ENCODE data around the gene STAP2. TPM values are rescaled to one million over a fixed set of nuclear protein-coding genes. Genes with fewer than 3 reads are reported as not detected.
"Not testable (repeated sequence)": the region's sequence is repeated elsewhere in the genome, so short reads cannot be mapped to it uniquely, and the experiment has no call there.

Gene STAP2
- total RNA-seq, 8 experiments from 2014 or later = 2.2 to 7.5 (median 4.6) TPM

- Histone ChIP-seq H3K27ac (peak within 1 kb of the TSS; percentile 92 to 93), H3K4me1 (replicated peaks in 1 of 2) (peaks cover 7 to 8% of the 10 kb centered on the region in 2 donors), H3K4me3 (peak within 1 kb of the TSS; percentile 85 to 96 (median 93))
- 0 to 40% (median 12%) methylated on average over 1 to 6 of the region's 101 CpGs; no CpG with 5 or more reads in 5 of the 10 experiments for WGBS, 10 experiments
- peak; percentile 60 to 75 (median 67) for ATAC-seq (replicated peaks in 6 of 8)
- in situ Hi-C loops (cut with MboI; ENCODE audit: low pct_unique_long_range_greater_than_20kb in 2 of 9, low sequenced_read_pairs in 9 of 9, unreplicated experiment in 9 of 9) = no loop called here
These were observed 5.0 kb upstream of the STAP2 start, which contains the start of gene MPND for GRCh38 chr19:4343370-4344307. Gene MPND (plus strand): TSS chr19:4343562. CDS start chr19:4343594, 32 bp downstream.

GRCh38 chr19:4342615-4343369 lies 4.2 kb upstream of the STAP2 start:
- WGBS, 10 experiments = 0 to 3% (median 0%) methylated on average over 3 to 8 of the region's 39 CpGs; no CpG with 5 or more reads in 2 of the 10 experiments
- H3K4me1 ChIP-seq (replicated peaks in 1 of 2) = peaks cover 7 to 16% of the 10 kb centered on the region in 2 donors
- ATAC-seq (replicated peaks in 6 of 8) = peak; percentile 82 to 91 (median 89)

GRCh38 chr19:4342314-4342614 lies 3.6 kb upstream of the STAP2 start:
- Histone ChIP-seq H3K27ac (peak overlapping the region; percentile 92 to 93), H3K4me1 (replicated peaks in 1 of 2) (peaks cover 7 to 20% of the 10 kb centered on the region in 2 donors), H3K4me3 (peak overlapping the region; percentile 58 to 96 (median 77))
- 0 to 17% (median 8%) methylated on average over 1 to 10 of the region's 10 CpGs; no CpG with 5 or more reads in 4 of the 10 experiments for WGBS, 10 experiments
- in situ Hi-C loops (cut with MboI; ENCODE audit: low pct_unique_long_range_greater_than_20kb in 2 of 9, low sequenced_read_pairs in 9 of 9, unreplicated experiment in 9 of 9) = no loop called here
- ATAC-seq (replicated peaks in 6 of 8) = peak in 5 of 8 experiments; percentile 0 to 3 (median 1)

More at GRCh38 chr19:4342615-4343369, 4.2 kb upstream of the STAP2 start:
- in situ Hi-C loops (cut with MboI; ENCODE audit: low pct_unique_long_range_greater_than_20kb in 2 of 9, low sequenced_read_pairs in 9 of 9, unreplicated experiment in 9 of 9) = no loop called here
- peak overlapping the region; percentile 85 to 96 (median 93) for H3K4me3 ChIP-seq
- H3K27ac ChIP-seq = peak overlapping the region; percentile 92 to 93

GRCh38 chr19:4337906-4338440 lies 654 bp downstream of the STAP2 start:
- Histone ChIP-seq H3K4me3 (peak overlapping the region in 3 of 5 donors; percentile 2 to 13 (median 10)), H3K4me1 (replicated peaks in 1 of 2) (peaks cover 3 to 15% of the 10 kb centered on the region in 2 donors), H3K27ac (peak overlapping the region; percentile 43 to 68)
- in situ Hi-C loops (cut with MboI; ENCODE audit: low pct_unique_long_range_greater_than_20kb in 2 of 9, low sequenced_read_pairs in 9 of 9, unreplicated experiment in 9 of 9) = no loop called here
- ATAC-seq (replicated peaks in 6 of 8) = no peak
- WGBS, 10 experiments = 12 to 30% (median 22%) methylated on average over 2 to 7 of the region's 14 CpGs; no CpG with 5 or more reads in 5 of the 10 experiments

GRCh38 chr19:4334929-4335570 lies 3.6 kb downstream of the STAP2 start:
- 71 to 100% (median 90%) methylated on average over 2 to 6 of the region's 7 CpGs; no CpG with 5 or more reads in 3 of the 10 experiments for WGBS, 10 experiments
- Histone ChIP-seq H3K27ac (no peak overlapping the region), H3K4me3 (no peak overlapping the region), H3K4me1 (replicated peaks in 1 of 2) (peaks cover 0 to 13% of the 10 kb centered on the region in 2 donors)
- ATAC-seq (replicated peaks in 6 of 8) = no peak
- in situ Hi-C loops (cut with MboI; ENCODE audit: low pct_unique_long_range_greater_than_20kb in 2 of 9, low sequenced_read_pairs in 9 of 9, unreplicated experiment in 9 of 9) = no loop called here

GRCh38 chr19:4329858-4330257 lies 8.8 kb downstream of the STAP2 start:
- Histone ChIP-seq H3K4me1 (replicated peaks in 1 of 2) (peaks cover 5 to 17% of the 10 kb centered on the region in 2 donors), H3K4me3 (no peak overlapping the region), H3K27ac (no peak overlapping the region)
- ATAC-seq (replicated peaks in 6 of 8) = no peak
- in situ Hi-C loops (cut with MboI; ENCODE audit: low pct_unique_long_range_greater_than_20kb in 2 of 9, low sequenced_read_pairs in 9 of 9, unreplicated experiment in 9 of 9) = no loop called here
- 90 to 97% (median 90%) methylated on average over 2 to 14 of the region's 19 CpGs; no CpG with 5 or more reads in 7 of the 10 experiments for WGBS, 10 experiments

GRCh38 chr19:4328991-4329681 lies 9.5 kb downstream of the STAP2 start:
- ATAC-seq (replicated peaks in 6 of 8); in situ Hi-C loops (cut with MboI; ENCODE audit: low pct_unique_long_range_greater_than_20kb in 2 of 9, low sequenced_read_pairs in 9 of 9, unreplicated experiment in 9 of 9): not testable (repeated sequence)
- Histone ChIP-seq H3K27ac (peak overlapping the region; percentile 80 to 83), H3K4me3 (peak overlapping the region; percentile 54 to 71 (median 59)), H3K4me1 (replicated peaks in 1 of 2) (peaks cover 5 to 17% of the 10 kb centered on the region in 2 donors)
- 0 to 40% (median 9%) methylated on average over 1 to 15 of the region's 35 CpGs; no CpG with 5 or more reads in 5 of the 10 experiments for WGBS, 10 experiments

GRCh38 chr19:4328243-4328990 lies 10.2 kb downstream of the STAP2 start:
- WGBS, 10 experiments = 0 to 8% (median 0%) methylated on average over 1 to 2 of the region's 49 CpGs; no CpG with 5 or more reads in 7 of the 10 experiments
- H3K27ac ChIP-seq = peak overlapping the region; percentile 80 to 83
- ATAC-seq (replicated peaks in 6 of 8) = peak; percentile 83 to 89 (median 86)
- H3K4me1 ChIP-seq (replicated peaks in 1 of 2) = peaks cover 5 to 17% of the 10 kb centered on the region in 2 donors
- H3K4me3 ChIP-seq = peak overlapping the region; percentile 54 to 71 (median 59)
- in situ Hi-C loops (cut with MboI; ENCODE audit: low pct_unique_long_range_greater_than_20kb in 2 of 9, low sequenced_read_pairs in 9 of 9, unreplicated experiment in 9 of 9) = no loop called here

- no peak overlapping the region for H3K27ac ChIP-seq
- no CpG with 5 or more reads among the region's 13 CpGs for WGBS, 10 experiments
- in situ Hi-C loops (cut with MboI; ENCODE audit: low pct_unique_long_range_greater_than_20kb in 2 of 9, low sequenced_read_pairs in 9 of 9, unreplicated experiment in 9 of 9) = no loop called here
- H3K4me1 ChIP-seq (replicated peaks in 1 of 2) = peaks cover 5 to 17% of the 10 kb centered on the region in 2 donors
- peak; percentile 2 to 40 (median 26) for ATAC-seq (replicated peaks in 6 of 8)
- H3K4me3 ChIP-seq = peak overlapping the region; percentile 29 to 46 (median 45)
These were observed 10.8 kb downstream of the STAP2 start for GRCh38 chr19:4327877-4328242.

GRCh38 chr19:4327252-4327876 lies 11.3 kb downstream of the STAP2 start:
- Histone ChIP-seq H3K4me3 (peak overlapping the region; percentile 29 to 46 (median 45)), H3K4me1 (replicated peaks in 1 of 2) (peaks cover 5 to 17% of the 10 kb centered on the region in 2 donors), H3K27ac (peak overlapping the region in 1 of 2 donors; percentile 40)
- in situ Hi-C loops (cut with MboI; ENCODE audit: low pct_unique_long_range_greater_than_20kb in 2 of 9, low sequenced_read_pairs in 9 of 9, unreplicated experiment in 9 of 9) = no loop called here
- 0 to 35% (median 0%) methylated on average over 1 to 4 of the region's 30 CpGs; no CpG with 5 or more reads in 7 of the 10 experiments for WGBS, 10 experiments
- ATAC-seq (replicated peaks in 6 of 8) = peak; percentile 25 to 56 (median 48)

- H3K4me3 ChIP-seq = peak overlapping the region in 4 of 5 donors; percentile 29 to 46 (median 45)
- H3K4me1 ChIP-seq (replicated peaks in 1 of 2) = peaks cover 5 to 17% of the 10 kb centered on the region in 2 donors
- in situ Hi-C loops (cut with MboI; ENCODE audit: low pct_unique_long_range_greater_than_20kb in 2 of 9, low sequenced_read_pairs in 9 of 9, unreplicated experiment in 9 of 9) = no loop called here
- H3K27ac ChIP-seq = no peak overlapping the region
- WGBS, 10 experiments = 0% methylated on average over 3 to 6 of the region's 33 CpGs; no CpG with 5 or more reads in 8 of the 10 experiments
- ATAC-seq (replicated peaks in 6 of 8) = no peak
These were observed 11.8 kb downstream of the STAP2 start for GRCh38 chr19:4326837-4327251.

Data from motor neuron (in vitro differentiated cells).